HL-60 (cell line): Measurements from ENCODE around the gene CNPY2.
"Not testable (repeated sequence)": the region's sequence is repeated elsewhere in the genome, so short reads cannot be mapped to it uniquely, and the experiment has no call there.

Experiments used
- DNase-seq, 2 experiments: peaks; one replicate each; pipeline ENCODE4 v3.0.0-alpha.2; 2010 to 2020; ENCODE audit warnings: low read depth in 1 of 2, low spot score in 1 of 2
- H3K27ac ChIP-seq: fragments of 250-450 bp; sonication (Bioruptor Pico); replicated peaks from 2 replicates; pipeline ENCODE4 v1.5.1; 2020; ENCODE audit warnings: mild to moderate bottlenecking, moderate library complexity
- H3K27me3 ChIP-seq: fragments of 250-450 bp; sonication (Bioruptor Pico); 2 replicates; pipeline ENCODE4 v1.5.1; 2021; ENCODE audit warnings: mild to moderate bottlenecking, moderate library complexity; ENCODE audit not compliant: insufficient read depth, poor library complexity, severe bottlenecking
- H3K4me3 ChIP-seq: replicated peaks from 2 replicates; pipeline ENCODE4 v1.5.1; 2011; ENCODE audit warnings: mild to moderate bottlenecking, control low read depth, low read length; ENCODE audit not compliant: insufficient read depth
- CTCF ChIP-seq: IDR thresholded peaks from one replicate; pipeline ENCODE4 v1.5.1; 2011; ENCODE audit warnings: low read length, control low read depth, inconsistent platforms; ENCODE audit not compliant: insufficient read depth
- GABPA ChIP-seq: IDR thresholded peaks from 2 replicates; pipeline ENCODE4 v1.6.1; 2012; ENCODE audit warnings: low read depth
- POLR2AphosphoS5 ChIP-seq: IDR thresholded peaks from 2 replicates; pipeline ENCODE4 v1.6.1; 2012; ENCODE audit warnings: low read depth
- REST ChIP-seq: IDR thresholded peaks from 2 replicates; pipeline ENCODE4 v1.6.1; 2012; ENCODE audit warnings: low read depth; ENCODE audit not compliant: insufficient replicate concordance
- SPI1 ChIP-seq: IDR thresholded peaks from 2 replicates; pipeline ENCODE4 v1.6.1; 2012; ENCODE audit warnings: low read depth, mild to moderate bottlenecking, borderline replicate concordance

Gene CNPY2

GRCh38 chr12:56336361-56337167 is 20.8 kb upstream of the CNPY2 start:
- TF ChIP-seq POLR2AphosphoS5 = no peak
- TF ChIP-seq GABPA = no peak
- no peak for TF ChIP-seq CTCF
- no peak for TF ChIP-seq SPI1
- no peak for TF ChIP-seq REST
- H3K27ac ChIP-seq = peak overlapping the region; percentile 63
- H3K27me3 ChIP-seq = no peaks in the 10 kb centered on the region
- peak; percentile 76 to 98 for DNase-seq
- no peak overlapping the region for H3K4me3 ChIP-seq

GRCh38 chr12:56335527-56335926 is 19.7 kb upstream of the CNPY2 start:
- H3K27me3 ChIP-seq, DNase-seq, H3K4me3 ChIP-seq, H3K27ac ChIP-seq: not testable (repeated sequence)

GRCh38 chr12:56334490-56334793 is 18.7 kb upstream of the CNPY2 start:
- no peak for DNase-seq
- H3K27ac ChIP-seq = peak overlapping the region; percentile 97
- no peaks in the 10 kb centered on the region for H3K27me3 ChIP-seq
- TF ChIP-seq CTCF = no peak
- no peak for TF ChIP-seq POLR2AphosphoS5
- no peak for TF ChIP-seq SPI1
- TF ChIP-seq REST = no peak
- H3K4me3 ChIP-seq = peak overlapping the region; percentile 64

- peak; percentile 99 for DNase-seq
- H3K27me3 ChIP-seq = no peaks in the 10 kb centered on the region
- H3K4me3 ChIP-seq = peak within 1 kb of the TSS; percentile 64
- TF ChIP-seq POLR2AphosphoS5 (peak; percentile 89), CTCF (peak; percentile 37), GABPA (peak; percentile 55; the same call in 1 of the 2 replicates), REST (no peak), SPI1 (no peak)
- peak within 1 kb of the TSS; percentile 97 for H3K27ac ChIP-seq
Measured at GRCh38 chr12:56333679-56334489, 18.1 kb upstream of the CNPY2 start, which contains the start of gene PAN2. TSS of gene PAN2 (minus strand) at chr12:56334000. CDS start at chr12:56333094, 906 bp downstream.
